Measurements from ENCODE around the gene RNPS1. TPM values are rescaled to one million over a fixed set of nuclear protein-coding genes. Genes with fewer than 3 reads are reported as not detected.
"Not testable (repeated sequence)": the region's sequence is repeated elsewhere in the genome, so short reads cannot be mapped to it uniquely, and the experiment has no call there.

Gene RNPS1
- polyA plus RNA-seq, 6 donors from 2014 or later = 238 to 325 (median 252) TPM

- H3K36me3 Mint-ChIP-seq = no peaks in the 10 kb centered on the region
- no peak overlapping the region for H3K4me3 Mint-ChIP-seq
- H3K27me3 Mint-ChIP-seq = no peaks in the 10 kb centered on the region
- no peaks in the 10 kb centered on the region for H3K4me1 Mint-ChIP-seq
- ATAC-seq (ENCODE audit: low read depth in 2 of 2) (no peak), DNase-seq (no peak)
- H3K9me3 Mint-ChIP-seq = no peaks in the 10 kb centered on the region
- H3K27ac Mint-ChIP-seq = no peak overlapping the region
These were observed 25.3 kb downstream of the RNPS1 start for GRCh38 chr16:2242598-2242997.

- not testable (repeated sequence) for ATAC-seq (ENCODE audit: low read depth in 2 of 2); H3K27me3 Mint-ChIP-seq; DNase-seq; H3K27ac Mint-ChIP-seq; H3K36me3 Mint-ChIP-seq; H3K9me3 Mint-ChIP-seq; H3K4me1 Mint-ChIP-seq; H3K4me3 Mint-ChIP-seq
These were observed 27.6 kb downstream of the RNPS1 start for GRCh38 chr16:2240331-2240730.

GRCh38 chr16:2238838-2239675, 28.9 kb downstream of the RNPS1 start:
- Mint-ChIP-seq H3K27ac (no peak overlapping the region), H3K4me3 (no peak overlapping the region), H3K9me3 (no peaks in the 10 kb centered on the region), H3K27me3 (peaks cover 0 to 17% (median 0%) of the 10 kb centered on the region in 3 donors), H3K4me1 (no peaks in the 10 kb centered on the region), H3K36me3 (no peaks in the 10 kb centered on the region)
- DNase-seq (no peak), ATAC-seq (ENCODE audit: low read depth in 2 of 2) (no peak)

GRCh38 chr16:2238150-2238837, 29.6 kb downstream of the RNPS1 start:
- DNase-seq = no peak

GRCh38 chr16:2237493-2238149, 30.3 kb downstream of the RNPS1 start:
- Mint-ChIP-seq H3K27ac (no peak overlapping the region), H3K4me1 (no peaks in the 10 kb centered on the region), H3K4me3 (no peak overlapping the region), H3K27me3 (peaks cover 0 to 17% (median 0%) of the 10 kb centered on the region in 3 donors), H3K9me3 (no peaks in the 10 kb centered on the region), H3K36me3 (no peaks in the 10 kb centered on the region)
- no peak for ATAC-seq (ENCODE audit: low read depth in 2 of 2)
- DNase-seq = no peak

More at GRCh38 chr16:2238150-2238837, 29.6 kb downstream of the RNPS1 start:
- peaks cover 0 to 17% (median 0%) of the 10 kb centered on the region in 3 donors for H3K27me3 Mint-ChIP-seq
- H3K36me3 Mint-ChIP-seq = no peaks in the 10 kb centered on the region
- no peak for ATAC-seq (ENCODE audit: low read depth in 2 of 2)
- no peaks in the 10 kb centered on the region for H3K4me1 Mint-ChIP-seq
- no peaks in the 10 kb centered on the region for H3K9me3 Mint-ChIP-seq
- no peak overlapping the region for H3K4me3 Mint-ChIP-seq
- no peak overlapping the region for H3K27ac Mint-ChIP-seq

- Mint-ChIP-seq H3K9me3 (no peaks in the 10 kb centered on the region), H3K27ac (no peak overlapping the region), H3K4me1 (no peaks in the 10 kb centered on the region), H3K4me3 (no peak overlapping the region), H3K36me3 (no peaks in the 10 kb centered on the region), H3K27me3 (peaks cover 0 to 17% (median 0%) of the 10 kb centered on the region in 3 donors)
- ATAC-seq (ENCODE audit: low read depth in 2 of 2) = no peak
- no peak for DNase-seq
These were observed 30.8 kb downstream of the RNPS1 start for GRCh38 chr16:2237102-2237482.

- H3K4me1 Mint-ChIP-seq = no peaks in the 10 kb centered on the region
- H3K4me3 Mint-ChIP-seq = peak within 1 kb of the TSS in 3 of 8 donors; percentile 20 to 63 (median 47)
- ATAC-seq (ENCODE audit: low read depth in 2 of 2) = no peak
- no peaks in the 10 kb centered on the region for H3K9me3 Mint-ChIP-seq
- H3K27ac Mint-ChIP-seq = peak within 1 kb of the TSS in 1 of 6 donors; percentile 47
- H3K36me3 Mint-ChIP-seq = no peaks in the 10 kb centered on the region
- H3K27me3 Mint-ChIP-seq = peaks cover 0 to 17% (median 0%) of the 10 kb centered on the region in 3 donors
- no peak for DNase-seq
These were observed 31.4 kb downstream of the RNPS1 start, which contains the start of gene DNASE1L2 for GRCh38 chr16:2236337-2237101. Gene DNASE1L2, plus strand, starts transcription at chr16:2236444. Its CDS starts 373 bp downstream, at chr16:2236817.

- no peak overlapping the region for H3K27ac Mint-ChIP-seq
- H3K9me3 Mint-ChIP-seq = no peaks in the 10 kb centered on the region
- no peak for ATAC-seq (ENCODE audit: low read depth in 2 of 2)
- H3K27me3 Mint-ChIP-seq = peaks cover 0 to 17% (median 0%) of the 10 kb centered on the region in 3 donors
- no peak overlapping the region for H3K4me3 Mint-ChIP-seq
- no peak for DNase-seq
- no peaks in the 10 kb centered on the region for H3K4me1 Mint-ChIP-seq
- H3K36me3 Mint-ChIP-seq = no peaks in the 10 kb centered on the region
These were observed 32.1 kb downstream of the RNPS1 start for GRCh38 chr16:2235695-2236336.

GRCh38 chr16:2235234-2235651, 32.7 kb downstream of the RNPS1 start:
- Mint-ChIP-seq H3K4me1 (no peaks in the 10 kb centered on the region), H3K27me3 (peaks cover 0 to 17% (median 0%) of the 10 kb centered on the region in 3 donors), H3K27ac (no peak overlapping the region), H3K4me3 (peak overlapping the region in 3 of 8 donors; percentile 20 to 63 (median 47)), H3K9me3 (no peaks in the 10 kb centered on the region), H3K36me3 (peaks cover 0 to under 1% of the 10 kb centered on the region in 2 donors)
- ATAC-seq (ENCODE audit: low read depth in 2 of 2) (no peak), DNase-seq (no peak)

- Mint-ChIP-seq H3K4me3 (no peak overlapping the region), H3K27me3 (peaks cover 0 to 17% (median 0%) of the 10 kb centered on the region in 3 donors), H3K36me3 (peaks cover 0 to 5% of the 10 kb centered on the region in 2 donors), H3K27ac (no peak overlapping the region), H3K4me1 (no peaks in the 10 kb centered on the region), H3K9me3 (no peaks in the 10 kb centered on the region)
- DNase-seq (no peak), ATAC-seq (ENCODE audit: low read depth in 2 of 2) (no peak)
These were observed 33.1 kb downstream of the RNPS1 start for GRCh38 chr16:2234813-2235170.

- peak in 1 of 2 donors; percentile 16 for ATAC-seq (ENCODE audit: low read depth in 2 of 2)
- no peaks in the 10 kb centered on the region for H3K9me3 Mint-ChIP-seq
- no peaks in the 10 kb centered on the region for H3K4me1 Mint-ChIP-seq
- no peak for DNase-seq
- H3K27ac Mint-ChIP-seq = no peak overlapping the region
- H3K4me3 Mint-ChIP-seq = no peak overlapping the region
- peaks cover 0 to 17% (median 0%) of the 10 kb centered on the region in 3 donors for H3K27me3 Mint-ChIP-seq
- peaks cover 0 to 11% of the 10 kb centered on the region in 2 donors for H3K36me3 Mint-ChIP-seq
These were observed 33.8 kb downstream of the RNPS1 start for GRCh38 chr16:2233872-2234812.

Data from naive B cell (primary cell).